HL-60 (cell line): ENCODE results near the gene RSPH3.
"Not testable (repeated sequence)": the region's sequence is repeated elsewhere in the genome, so short reads cannot be mapped to it uniquely, and the experiment has no call there.

Experiments
- DNase-seq, 2 experiments: peaks; one replicate each; pipeline ENCODE4 v3.0.0-alpha.2; 2010 to 2020; ENCODE audit warnings: low read depth in 1 of 2, low spot score in 1 of 2
- H3K27ac ChIP-seq: fragments of 250-450 bp; sonication (Bioruptor Pico); replicated peaks from 2 replicates; pipeline ENCODE4 v1.5.1; 2020; ENCODE audit warnings: mild to moderate bottlenecking, moderate library complexity
- H3K27me3 ChIP-seq: fragments of 250-450 bp; sonication (Bioruptor Pico); 2 replicates; pipeline ENCODE4 v1.5.1; 2021; ENCODE audit warnings: mild to moderate bottlenecking, moderate library complexity; ENCODE audit not compliant: insufficient read depth, poor library complexity, severe bottlenecking
- H3K4me3 ChIP-seq: replicated peaks from 2 replicates; pipeline ENCODE4 v1.5.1; 2011; ENCODE audit warnings: mild to moderate bottlenecking, control low read depth, low read length; ENCODE audit not compliant: insufficient read depth
- CTCF ChIP-seq: IDR thresholded peaks from one replicate; pipeline ENCODE4 v1.5.1; 2011; ENCODE audit warnings: low read length, control low read depth, inconsistent platforms; ENCODE audit not compliant: insufficient read depth
- GABPA ChIP-seq: IDR thresholded peaks from 2 replicates; pipeline ENCODE4 v1.6.1; 2012; ENCODE audit warnings: low read depth
- POLR2AphosphoS5 ChIP-seq: IDR thresholded peaks from 2 replicates; pipeline ENCODE4 v1.6.1; 2012; ENCODE audit warnings: low read depth
- REST ChIP-seq: IDR thresholded peaks from 2 replicates; pipeline ENCODE4 v1.6.1; 2012; ENCODE audit warnings: low read depth; ENCODE audit not compliant: insufficient replicate concordance
- SPI1 ChIP-seq: IDR thresholded peaks from 2 replicates; pipeline ENCODE4 v1.6.1; 2012; ENCODE audit warnings: low read depth, mild to moderate bottlenecking, borderline replicate concordance

The RSPH3 gene

GRCh38 chr6:158955255-158955654 is 44.7 kb downstream of the RSPH3 start:
- no peak overlapping the region for H3K27ac ChIP-seq
- TF ChIP-seq CTCF (no peak), REST (no peak), GABPA (no peak), POLR2AphosphoS5 (no peak), SPI1 (no peak)
- H3K4me3 ChIP-seq, result no peak overlapping the region
- no peak for DNase-seq
- H3K27me3 ChIP-seq, result no peaks in the 10 kb centered on the region

- Histone ChIP-seq H3K27ac (no peak overlapping the region), H3K27me3 (no peaks in the 10 kb centered on the region), H3K4me3 (no peak overlapping the region)
- DNase-seq, result no peak
- no peak for TF ChIP-seq GABPA
- TF ChIP-seq SPI1, result no peak
- TF ChIP-seq REST, result no peak
- TF ChIP-seq POLR2AphosphoS5, result no peak
- no peak for TF ChIP-seq CTCF
These were observed 45.2 kb downstream of the RSPH3 start for GRCh38 chr6:158954753-158955152.

GRCh38 chr6:158952011-158952410 is 48.0 kb downstream of the RSPH3 start:
- DNase-seq, H3K4me3 ChIP-seq, H3K27ac ChIP-seq, H3K27me3 ChIP-seq: not testable (repeated sequence)

- not testable (repeated sequence) for H3K27me3 ChIP-seq, H3K4me3 ChIP-seq, H3K27ac ChIP-seq, DNase-seq
These were observed 48.4 kb downstream of the RSPH3 start for GRCh38 chr6:158951565-158951964.

GRCh38 chr6:158947284-158947683 is 52.7 kb downstream of the RSPH3 start:
- H3K27ac ChIP-seq, result no peak overlapping the region
- H3K4me3 ChIP-seq, result no peak overlapping the region
- peaks cover 5% of the 10 kb centered on the region for H3K27me3 ChIP-seq
- DNase-seq, result no peak
- no peak for TF ChIP-seq REST
- TF ChIP-seq SPI1, result no peak
- TF ChIP-seq CTCF, result no peak
- no peak for TF ChIP-seq POLR2AphosphoS5
- no peak for TF ChIP-seq GABPA
